Parathyroid adenoma (tissue), 2 donors: ENCODE data around the gene LPGAT1.

Experiments
- H2AFZ ChIP-seq: fragments of 300-600 bp; sonication (generic); one replicate; pipeline ENCODE4 v1.7.0; 2017; ENCODE audit warnings: antibody characterized with exemption, mild to moderate bottlenecking
- H3K27ac ChIP-seq: fragments of 300-600 bp; sonication (generic); one replicate; pipeline ENCODE4 v1.7.0; 2017
- H3K27me3 ChIP-seq: fragments of 300-600 bp; sonication (generic); one replicate; pipeline ENCODE4 v1.7.0; 2017; ENCODE audit warnings: low read length; ENCODE audit not compliant: control insufficient read depth, insufficient read depth
- H3K36me3 ChIP-seq: fragments of 300-600 bp; sonication (generic); one replicate; pipeline ENCODE4 v1.7.0; 2017; ENCODE audit warnings: low read length; ENCODE audit not compliant: control insufficient read depth, insufficient read depth
- H3K4me1 ChIP-seq: fragments of 300-600 bp; sonication (generic); one replicate; pipeline ENCODE4 v1.7.0; 2017; ENCODE audit warnings: control low read depth
- H3K4me2 ChIP-seq: fragments of 300-600 bp; sonication (generic); one replicate; pipeline ENCODE4 v1.7.0; 2017; ENCODE audit warnings: low read length
- H3K4me3 ChIP-seq: fragments of 300-600 bp; sonication (generic); one replicate; pipeline ENCODE4 v1.7.0; 2017; ENCODE audit warnings: low read depth, low read length
- H3K79me2 ChIP-seq: fragments of 300-600 bp; sonication (generic); one replicate; pipeline ENCODE4 v1.7.0; 2017; ENCODE audit warnings: control low read depth
- H3K9ac ChIP-seq: fragments of 300-600 bp; sonication (generic); one replicate; pipeline ENCODE4 v1.7.0; 2017; ENCODE audit warnings: mild to moderate bottlenecking
- H3K9me3 ChIP-seq: fragments of 300-600 bp; sonication (generic); one replicate; pipeline ENCODE4 v1.7.0; 2017; ENCODE audit warnings: low read length; ENCODE audit not compliant: control insufficient read depth
- CTCF ChIP-seq: fragments of 300-600 bp; sonication (generic); IDR thresholded peaks from one replicate; pipeline ENCODE4 v1.7.0; 2017; ENCODE audit warnings: antibody characterized with exemption, mild to moderate bottlenecking
- donor health status: primary hyperparathyroidism.

The LPGAT1 gene

GRCh38 chr1:211761400-211761799, 69.2 kb downstream of the LPGAT1 start:
- Histone ChIP-seq H3K4me3 (no peak overlapping the region), H3K79me2 (no peaks in the 10 kb centered on the region), H2AFZ (no peak overlapping the region), H3K27ac (no peak overlapping the region), H3K9ac (no peak overlapping the region), H3K4me1 (no peaks in the 10 kb centered on the region), H3K9me3 (no peaks in the 10 kb centered on the region), H3K36me3 (no peaks in the 10 kb centered on the region), H3K27me3 (no peaks in the 10 kb centered on the region), H3K4me2 (no peak overlapping the region)
- no peak for TF ChIP-seq CTCF

- no peaks in the 10 kb centered on the region for H3K9me3 ChIP-seq
- no peaks in the 10 kb centered on the region for H3K36me3 ChIP-seq
- H3K27ac ChIP-seq: no peak overlapping the region
- no peak overlapping the region for H2AFZ ChIP-seq
- no peak overlapping the region for H3K4me3 ChIP-seq
- no peak overlapping the region for H3K4me2 ChIP-seq
- no peak for TF ChIP-seq CTCF
- H3K79me2 ChIP-seq: no peaks in the 10 kb centered on the region
- H3K9ac ChIP-seq: no peak overlapping the region
- no peaks in the 10 kb centered on the region for H3K27me3 ChIP-seq
- H3K4me1 ChIP-seq: no peaks in the 10 kb centered on the region
Measured at GRCh38 chr1:211756471-211757020, 74.0 kb downstream of the LPGAT1 start.

- no peak for TF ChIP-seq CTCF
- Histone ChIP-seq H3K4me1 (no peaks in the 10 kb centered on the region), H3K9me3 (no peaks in the 10 kb centered on the region), H3K27ac (no peak overlapping the region), H3K27me3 (no peaks in the 10 kb centered on the region), H3K4me2 (no peak overlapping the region), H3K36me3 (no peaks in the 10 kb centered on the region), H2AFZ (no peak overlapping the region), H3K9ac (no peak overlapping the region), H3K4me3 (no peak overlapping the region), H3K79me2 (no peaks in the 10 kb centered on the region)
Measured at GRCh38 chr1:211753649-211754251, 76.8 kb downstream of the LPGAT1 start.

- H3K4me2 ChIP-seq: no peak overlapping the region
Measured at GRCh38 chr1:211752951-211753486, 77.5 kb downstream of the LPGAT1 start.

More at GRCh38 chr1:211752951-211753486, 77.5 kb downstream of the LPGAT1 start:
- Histone ChIP-seq H3K79me2 (no peaks in the 10 kb centered on the region), H3K27me3 (no peaks in the 10 kb centered on the region), H2AFZ (no peak overlapping the region), H3K27ac (no peak overlapping the region), H3K4me1 (no peaks in the 10 kb centered on the region), H3K36me3 (no peaks in the 10 kb centered on the region), H3K4me3 (no peak overlapping the region), H3K9ac (no peak overlapping the region), H3K9me3 (no peaks in the 10 kb centered on the region)
- no peak for TF ChIP-seq CTCF
